RWPE1 (cell line): ENCODE data around the gene RANBP9.

ENCODE experiments used
- CTCF ChIA-PET: fragments of 350-600 bp; sonication (Branson Sonifier 250); formaldehyde crosslinking; extraction: SDS; loops from one replicate; lab custom pipeline; 2021; lab: Yijun Ruan, JAX
- POLR2A ChIA-PET: fragments of 400-600 bp; formaldehyde crosslinking; extraction: SDS; loops from one replicate; lab custom pipeline; 2020; ENCODE audit warnings: antibody characterized with exemption; ENCODE audit not compliant: low non-redundant PET; lab: Yijun Ruan, JAX
- DNase-seq: peaks from one replicate; pipeline ENCODE4 v3.0.0; 2012; ENCODE audit warnings: low spot score
- H3K27ac ChIP-seq: fragments of 450-650 bp; 2 replicates; pipeline ENCODE4 v1.5.1; 2017
- CTCF ChIP-seq: fragments of 450-650 bp; conservative IDR thresholded peaks from 2 replicates; pipeline ENCODE4 v1.5.1; 2017; ENCODE audit warnings: low read depth, mild to moderate bottlenecking

The RANBP9 gene

GRCh38 chr6:13725570-13725969 lies 13.9 kb upstream of the RANBP9 start:
- POLR2A ChIA-PET, result no interaction called here
- peak; percentile 89 for DNase-seq
- CTCF ChIA-PET, result interaction anchor here (0.6 kb wide), 1 partner anchor 109 kb away, joined by 3 read pairs; no protein-coding TSS in a partner anchor
- peak overlapping the region; percentile 75 for H3K27ac ChIP-seq
- no peak for TF ChIP-seq CTCF

- CTCF ChIA-PET, result interaction anchor here (0.6 kb wide), 1 partner anchor 109 kb away, joined by 3 read pairs; no protein-coding TSS in a partner anchor
- no peak for TF ChIP-seq CTCF
- no peak for DNase-seq
- H3K27ac ChIP-seq, result no peak overlapping the region; the same call in 1 of the 2 replicates
- POLR2A ChIA-PET, result no interaction called here
Observed at GRCh38 chr6:13725052-13725451, 13.4 kb upstream of the RANBP9 start.

GRCh38 chr6:13724182-13724581 lies 12.5 kb upstream of the RANBP9 start:
- peak overlapping the region; percentile 73 for H3K27ac ChIP-seq
- TF ChIP-seq CTCF, result no peak
- ChIA-PET CTCF (no interaction called here), POLR2A (no interaction called here)
- DNase-seq, result peak; percentile 96

GRCh38 chr6:13722880-13723279 lies 11.2 kb upstream of the RANBP9 start:
- no peak overlapping the region for H3K27ac ChIP-seq
- CTCF ChIA-PET, result no interaction called here
- no peak for DNase-seq
- POLR2A ChIA-PET, result no interaction called here
- no peak for TF ChIP-seq CTCF

GRCh38 chr6:13718123-13718458 lies 6.5 kb upstream of the RANBP9 start:
- ChIA-PET POLR2A (no interaction called here), CTCF (no interaction called here)
- TF ChIP-seq CTCF, result no peak
- DNase-seq, result no peak
- H3K27ac ChIP-seq, result no peak overlapping the region

GRCh38 chr6:13716955-13717295 lies 5.3 kb upstream of the RANBP9 start:
- no peak overlapping the region for H3K27ac ChIP-seq
- ChIA-PET CTCF (no interaction called here), POLR2A (no interaction called here)
- no peak for TF ChIP-seq CTCF
- no peak for DNase-seq
